ENCODE data around the gene CPNE5.
A peak's percentile ranks its signal among the peaks of the same experiment; 100 is the strongest.

The CPNE5 gene

GRCh38 chr6:36856277-36856676 lies 17.0 kb upstream of the CPNE5 start:
- no peak for DNase-seq

- no peak for DNase-seq
These were observed 16.5 kb upstream of the CPNE5 start for GRCh38 chr6:36855750-36856149.

- DNase-seq, result peak; percentile 99
These were observed 14.1 kb upstream of the CPNE5 start for GRCh38 chr6:36853325-36853724.

- no peak for DNase-seq
These were observed 13.4 kb upstream of the CPNE5 start for GRCh38 chr6:36852481-36853147.

GRCh38 chr6:36851626-36852025 lies 12.4 kb upstream of the CPNE5 start:
- DNase-seq, result peak; percentile 47 to 68

- peak; percentile 72 to 85 for DNase-seq
These were observed 11.9 kb upstream of the CPNE5 start for GRCh38 chr6:36851149-36851614.

GRCh38 chr6:36850021-36850420 lies 10.8 kb upstream of the CPNE5 start:
- DNase-seq, result no peak

GRCh38 chr6:36848658-36849441 lies 9.6 kb upstream of the CPNE5 start:
- no peak for DNase-seq

GRCh38 chr6:36847991-36848390 lies 8.7 kb upstream of the CPNE5 start:
- DNase-seq, result no peak

- DNase-seq, result no peak
These were observed 7.9 kb upstream of the CPNE5 start for GRCh38 chr6:36847152-36847551.

GRCh38 chr6:36845233-36845632 lies 6.0 kb upstream of the CPNE5 start:
- DNase-seq, result no peak

- no peak for DNase-seq
These were observed 5.3 kb upstream of the CPNE5 start for GRCh38 chr6:36844232-36845170.

GRCh38 chr6:36843170-36843569 lies 3.9 kb upstream of the CPNE5 start:
- DNase-seq, result no peak

GRCh38 chr6:36841756-36842155 lies 2.5 kb upstream of the CPNE5 start:
- no peak for DNase-seq

GRCh38 chr6:36840432-36841403 lies 1.5 kb upstream of the CPNE5 start:
- no peak for DNase-seq

GRCh38 chr6:36839749-36840431 lies 646 bp upstream of the CPNE5 start:
- no peak for DNase-seq

- DNase-seq, result no peak
These were observed 1.6 kb downstream of the CPNE5 start for GRCh38 chr6:36837686-36838085.

GRCh38 chr6:36837022-36837339 lies 2.3 kb downstream of the CPNE5 start:
- no peak for DNase-seq

GRCh38 chr6:36836111-36837021 lies 2.9 kb downstream of the CPNE5 start:
- DNase-seq, result no peak

GRCh38 chr6:36834576-36835341 lies 4.5 kb downstream of the CPNE5 start:
- no peak for DNase-seq
